K562 (cell line): ENCODE data around the gene OLFM4. TPM values are rescaled to one million over a fixed set of nuclear protein-coding genes. Genes with fewer than 3 reads are reported as not detected.

ENCODE experiments used
- polyA plus RNA-seq, 8 experiments: library from polyadenylated mRNA; depleted of rRNA in 4 of 8; stranded (reverse) in 5 of 8; unstranded in 3 of 8; fragments of >200 nt; fragmentation: Nextera tagmentation in 2 of 8; fragmentation: Illumina TruSeq in 1 of 8; extraction: Ambion mirVana in 2 of 8; extraction: Trizol in 1 of 8; gene quantifications; 2 replicates each; pipeline versions ENCODE4 v1.2.1 to v1.2.3, GENCODE V29; 2011 to 2014; ENCODE audit warnings: inconsistent platforms in 1 of 8, missing spikeins in 1 of 8
- total RNA-seq, 7 experiments: library from RNA; depleted of rRNA in 6 of 7; stranded (reverse); fragments of >200 nt in 6 of 7; fragmentation: Illumina TruSeq in 2 of 7; extraction: Trizol in 2 of 7; gene quantifications; 2 replicates each; pipeline versions ENCODE4 v1.2.1 to v1.2.3, GENCODE V29; 2011 to 2021; ENCODE audit warnings: low replicate concordance in 1 of 7

Gene OLFM4
- total and polyA plus RNA-seq, 9 of the 15 experiments (the other 6 are each of a cell fraction or from before 2014, with no cell fraction given): not detected

Other genes with a start within 250 kb of the OLFM4 start
- not detected in 2 replicates for gene PCDH8, start 180.2 kb upstream of the OLFM4 start, total RNA-seq (2014; rRNA removed)
- not detected in 2 replicates for gene PCDH8, start 180.2 kb upstream of the OLFM4 start, total RNA-seq (2014; rRNA removed; fragmentation: Illumina TruSeq; extraction: Trizol)
- gene PCDH8, start 180.2 kb upstream of the OLFM4 start, total RNA-seq (2015; rRNA removed; fragmentation: Illumina TruSeq; extraction: Trizol): not detected in 2 replicates
- not detected in 2 replicates for gene PCDH8, start 180.2 kb upstream of the OLFM4 start, total RNA-seq (2021)
- gene PCDH8, start 180.2 kb upstream of the OLFM4 start, polyA plus RNA-seq (2011; rRNA removed): not detected in 2 replicates
- not detected in 2 replicates for gene PCDH8, start 180.2 kb upstream of the OLFM4 start, polyA plus RNA-seq (2014; fragmentation: Illumina TruSeq; extraction: Trizol)
- not detected for gene PCDH8, start 180.2 kb upstream of the OLFM4 start, polyA plus RNA-seq (2014; fragmentation: Nextera tagmentation; extraction: Ambion mirVana)
- not detected in 2 replicates for gene PCDH8, start 180.2 kb upstream of the OLFM4 start, polyA plus RNA-seq (2014; rRNA removed)